ENCODE results near the gene METTL25B.

The METTL25B gene

DNA sequence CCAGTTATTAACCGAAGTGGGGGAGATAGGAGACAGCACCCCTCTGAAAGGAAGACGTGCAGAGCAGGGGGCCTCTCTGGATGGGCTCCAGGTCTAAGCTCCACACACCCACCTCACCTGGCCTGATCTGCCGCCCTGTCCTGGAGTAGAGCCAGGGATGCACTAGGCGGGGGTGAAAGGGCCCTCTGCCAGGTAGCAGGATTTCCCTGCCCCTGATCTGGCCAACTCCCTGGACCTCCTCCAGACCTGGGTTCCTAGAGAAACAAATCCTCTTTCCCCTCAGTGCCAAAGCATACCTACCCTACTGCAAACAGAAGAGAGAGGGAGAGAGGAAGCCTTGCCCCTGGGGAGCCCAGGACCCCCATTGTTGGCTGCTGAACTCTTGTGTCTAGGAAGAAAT lies 24.9 kb upstream of the METTL25B start:
- DNase-seq, result no peak

- DNase-seq, result no peak
These were observed 24.5 kb upstream of the METTL25B start for GRCh38 chr1:156703741-156704140.

- DNase-seq, result no peak
These were observed 24.0 kb upstream of the METTL25B start for GRCh38 chr1:156704166-156704711.

DNA sequence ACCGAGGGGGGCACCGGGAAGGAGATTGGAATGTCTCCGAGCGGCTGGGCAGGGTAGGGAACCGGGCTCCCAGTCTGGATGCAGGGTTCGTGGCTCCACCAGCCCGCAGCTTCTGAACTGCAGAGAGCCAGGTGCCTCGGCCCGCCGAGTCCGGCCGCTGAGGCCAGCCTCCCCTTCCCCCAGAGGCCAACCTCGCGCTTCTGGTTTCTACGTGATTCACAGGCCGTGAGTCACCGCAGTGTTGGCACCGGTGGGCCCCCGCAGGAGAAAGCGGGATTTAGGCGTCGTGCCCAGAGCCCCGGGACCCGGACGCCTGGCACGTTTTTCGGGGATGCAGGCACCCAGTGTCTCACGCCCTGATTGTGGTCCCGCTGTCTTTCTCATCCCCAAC lies 23.3 kb upstream of the METTL25B start:
- no peak for DNase-seq

GRCh38 chr1:156705321-156705917 lies 22.9 kb upstream of the METTL25B start, which contains the start of gene CRABP2:
Gene CRABP2 (minus strand): TSS chr1:156705583. CDS start chr1:156705446, 137 bp downstream.
- DNase-seq, result peak; percentile 64

DNA sequence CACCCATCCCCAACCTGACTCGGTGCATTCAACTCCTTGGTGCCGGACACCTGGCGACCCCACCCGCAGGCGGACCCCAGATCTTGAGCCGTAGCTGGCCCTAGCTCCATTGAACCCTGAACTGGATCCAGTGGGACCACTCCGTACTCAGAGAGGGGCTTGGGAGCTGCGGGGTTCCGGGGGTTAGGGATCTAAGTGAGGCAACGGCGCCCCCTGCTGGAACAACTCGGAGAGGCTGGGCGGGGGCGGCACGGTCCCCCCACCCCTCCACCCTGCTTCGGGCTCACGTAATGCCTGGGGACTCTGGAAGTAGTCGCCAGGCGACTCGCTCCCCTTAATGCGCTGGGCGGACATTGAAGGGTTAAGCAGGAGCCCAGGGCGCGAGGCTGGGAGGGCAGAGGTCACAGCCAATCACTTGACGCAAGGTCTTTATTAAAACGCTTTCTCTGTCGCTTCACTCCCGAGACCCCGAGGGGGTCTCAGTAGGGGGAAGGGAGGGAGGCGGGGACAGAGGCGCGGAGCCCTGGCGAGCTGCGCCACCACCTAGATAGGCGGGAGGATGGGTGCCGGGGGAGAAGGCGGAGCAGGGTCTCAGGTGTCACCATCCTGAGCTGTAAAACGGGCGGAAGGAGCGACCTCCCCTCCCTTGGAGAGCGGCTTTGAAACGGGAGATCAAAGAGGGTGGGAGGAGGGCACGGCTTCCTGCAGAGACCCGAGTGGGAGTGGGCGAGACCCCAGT lies 22.2 kb upstream of the METTL25B start:
- DNase-seq, result peak; percentile 66

- DNase-seq, result no peak
These were observed 21.4 kb upstream of the METTL25B start for GRCh38 chr1:156706657-156707416.

DNA sequence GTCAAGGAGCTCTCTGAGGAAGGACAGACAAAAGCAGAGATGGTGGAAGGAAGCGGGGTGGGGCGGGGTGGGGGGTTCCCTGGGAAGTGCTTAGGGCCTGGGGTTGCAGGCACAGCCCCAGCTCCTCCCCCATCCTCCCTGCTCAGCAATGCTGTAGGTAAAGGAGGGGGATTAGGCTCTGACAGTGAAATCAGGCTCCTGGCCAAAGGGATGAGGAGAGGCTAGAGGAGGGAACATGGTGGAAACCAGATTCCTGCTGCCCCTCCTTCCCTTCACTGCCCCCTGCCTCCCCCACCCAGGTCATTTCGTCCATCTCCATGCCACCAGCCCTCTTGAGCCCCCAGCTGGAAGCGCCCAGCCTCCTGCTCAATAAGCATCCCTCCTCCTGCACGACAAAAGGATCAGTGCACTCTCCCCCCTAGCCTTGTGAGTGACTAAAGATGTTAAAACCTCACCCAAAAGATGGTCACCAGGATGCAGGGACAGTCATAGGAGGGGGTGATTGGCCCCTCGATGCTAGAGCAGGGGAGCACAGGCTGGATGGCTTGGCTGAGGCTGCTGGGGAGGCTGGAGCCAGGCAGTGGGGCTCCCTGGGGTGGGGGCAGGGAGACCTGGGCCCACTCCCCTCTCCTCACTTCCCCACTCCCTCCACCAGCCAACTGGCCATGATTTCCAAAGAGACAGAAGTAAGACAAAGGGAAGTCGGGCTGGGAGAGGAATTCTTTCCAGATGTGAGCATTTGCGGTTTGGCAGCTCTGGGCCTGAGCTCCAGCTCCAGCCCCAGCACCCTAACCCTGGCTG lies 20.7 kb upstream of the METTL25B start:
- DNase-seq, result no peak

DNA sequence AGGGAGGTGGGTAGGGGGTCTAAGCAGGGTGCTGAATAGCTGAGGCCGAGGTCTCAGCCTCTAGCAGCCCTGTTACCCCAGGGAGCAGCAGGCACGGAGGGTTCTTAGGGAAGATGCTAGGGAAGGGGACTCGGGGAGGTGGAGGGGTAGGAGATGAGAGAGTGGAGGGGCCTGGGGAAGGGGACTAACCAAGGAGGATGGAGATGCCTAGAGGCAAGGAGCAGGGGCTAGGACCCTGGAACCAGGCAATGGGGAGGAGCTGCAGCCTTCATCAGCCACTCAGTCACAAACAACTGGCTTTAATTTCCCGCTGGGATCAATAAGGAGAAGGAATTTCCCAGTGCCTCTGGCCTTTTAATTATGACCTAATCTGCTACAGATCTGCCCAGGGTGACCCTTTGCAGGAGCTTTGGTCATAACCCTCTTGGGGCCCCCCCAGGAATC lies 20.0 kb upstream of the METTL25B start:
- no peak for DNase-seq

GRCh38 chr1:156709031-156709430 lies 19.2 kb upstream of the METTL25B start:
- DNase-seq, result no peak

GRCh38 chr1:156709757-156710489 lies 18.3 kb upstream of the METTL25B start:
- DNase-seq, result peak; percentile 52

DNA sequence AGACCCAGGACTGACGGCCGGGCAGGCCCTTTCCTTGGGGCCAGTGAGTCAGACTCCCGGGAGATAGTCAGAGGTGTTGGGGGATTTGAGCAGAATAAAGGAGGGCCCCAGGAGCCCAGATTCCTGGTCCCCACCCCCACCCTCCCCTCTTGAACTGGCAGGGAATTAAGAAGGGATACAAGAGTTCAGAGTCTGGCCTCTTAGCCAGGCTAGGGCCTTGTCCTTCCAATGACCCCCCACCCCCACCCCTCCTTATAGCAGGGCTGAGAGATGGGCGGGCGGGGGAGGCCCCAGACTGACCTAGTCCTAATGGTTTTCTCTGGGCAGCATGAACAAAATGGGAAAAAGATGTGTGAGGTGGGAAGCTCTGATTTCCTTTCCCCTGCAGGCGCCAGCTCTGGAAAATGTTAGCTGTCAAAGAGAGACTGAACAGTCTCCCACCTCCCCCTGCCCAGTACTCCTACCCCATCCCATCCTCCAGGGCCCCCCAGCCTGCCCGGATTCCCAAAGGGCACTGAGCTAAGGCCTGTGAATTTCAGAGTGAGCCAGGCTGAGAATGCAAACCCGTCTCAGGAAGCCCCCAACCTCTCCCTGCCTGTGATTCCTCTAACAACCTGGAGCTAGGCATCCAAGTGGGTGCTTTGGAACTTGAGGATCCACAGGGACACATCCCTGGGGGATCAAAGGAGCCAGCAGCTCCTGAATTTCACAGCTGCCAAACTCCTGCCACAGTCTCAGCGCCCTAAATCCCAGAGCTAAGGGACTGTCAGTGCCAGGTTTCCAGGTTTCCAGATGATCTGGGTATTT lies 17.1 kb upstream of the METTL25B start:
- no peak for DNase-seq

DNA sequence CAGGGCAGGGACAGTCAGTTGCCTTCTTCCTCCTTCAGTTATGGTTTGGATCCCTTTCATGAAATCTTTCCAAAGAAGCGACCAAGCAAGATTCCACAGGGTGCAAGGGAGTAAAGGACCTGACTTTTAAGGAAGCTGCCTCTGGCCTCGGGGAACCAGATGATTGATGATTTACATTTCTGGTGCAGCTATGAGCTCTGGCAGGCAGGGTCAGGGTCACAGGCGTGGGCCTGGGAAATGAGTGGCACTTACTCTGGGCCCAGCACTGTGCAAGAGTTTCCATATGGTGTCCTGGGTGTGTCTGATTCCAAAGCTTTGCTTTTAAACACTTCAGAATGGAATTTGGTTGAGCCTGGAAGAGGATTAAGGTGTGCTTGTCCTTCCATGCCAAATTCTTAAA lies 15.6 kb upstream of the METTL25B start:
- DNase-seq, result no peak

- no peak for DNase-seq
These were observed 13.4 kb upstream of the METTL25B start for GRCh38 chr1:156714830-156715229.

GRCh38 chr1:156717351-156717750 lies 10.9 kb upstream of the METTL25B start:
- no peak for DNase-seq

DNA sequence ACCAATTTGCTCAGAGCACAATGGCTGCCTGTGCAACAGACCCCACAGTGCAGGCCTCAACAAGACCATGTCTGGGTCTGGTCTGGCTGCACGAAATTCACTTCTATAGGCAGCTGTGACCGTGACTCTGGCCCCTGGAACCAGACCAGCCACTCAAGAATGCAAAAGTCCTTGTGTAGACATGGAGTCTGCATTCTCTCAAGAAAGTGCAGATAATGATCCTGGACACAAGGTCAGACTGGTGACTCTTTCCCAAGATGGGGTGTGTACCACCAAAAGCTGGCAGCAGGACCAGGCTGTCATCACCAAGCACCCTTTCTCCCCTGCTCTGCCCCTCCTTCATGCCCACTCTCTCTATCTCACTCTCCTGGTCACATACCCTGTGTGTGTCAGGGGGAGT lies 7.1 kb upstream of the METTL25B start:
- no peak for DNase-seq

- no peak for DNase-seq
These were observed 6.7 kb upstream of the METTL25B start for GRCh38 chr1:156721535-156721934.

DNA sequence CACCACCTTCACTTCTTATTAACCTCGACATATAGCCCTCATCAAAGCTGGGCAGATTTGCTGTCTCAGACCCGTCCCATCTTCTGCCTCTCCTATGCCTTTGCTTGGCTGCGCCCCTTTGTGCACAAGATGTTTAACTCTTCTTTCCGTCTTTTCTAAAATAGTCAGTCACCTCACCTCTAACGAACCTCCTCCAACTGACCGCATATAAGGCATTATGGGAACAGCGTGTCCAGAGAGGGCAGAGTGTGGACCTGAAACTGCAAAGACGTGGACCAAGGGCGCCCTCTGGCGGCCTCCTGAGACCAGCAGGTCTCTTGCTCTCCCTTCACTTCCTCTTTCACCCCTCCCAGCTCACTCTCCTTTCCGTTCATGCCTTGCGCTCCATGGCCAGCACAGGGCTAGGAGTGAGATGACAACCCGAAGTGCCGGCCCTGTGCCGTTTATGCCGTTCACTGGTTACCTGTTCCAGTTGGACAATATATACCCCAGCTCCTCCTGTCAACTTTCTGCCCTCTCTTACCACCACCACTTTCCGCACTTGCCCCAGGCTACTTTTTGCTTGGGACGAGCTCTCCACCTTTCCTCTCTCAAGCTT lies 2.5 kb upstream of the METTL25B start:
- peak; percentile 72 for DNase-seq

- DNase-seq, result no peak
These were observed 1.6 kb upstream of the METTL25B start for GRCh38 chr1:156726549-156727226.

DNA sequence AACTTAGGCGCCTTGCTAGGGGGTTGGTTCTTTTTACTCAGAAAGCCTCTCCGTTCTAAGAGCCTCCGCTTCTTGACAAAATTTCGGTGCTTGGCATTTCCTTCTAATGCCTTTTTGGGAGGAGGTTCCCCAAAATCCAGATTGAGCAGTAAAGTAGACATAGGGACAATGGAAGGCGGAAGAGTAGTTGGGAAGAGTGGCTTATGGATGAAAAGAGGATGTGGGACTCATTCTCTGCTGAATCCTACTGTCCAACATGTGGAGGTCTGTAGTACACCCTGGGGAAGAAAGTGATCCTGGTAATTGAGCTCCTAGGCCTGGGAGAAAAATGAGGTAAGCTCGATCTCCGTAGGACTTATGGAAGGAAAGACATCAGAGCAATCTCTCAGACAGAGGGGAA lies 777 bp upstream of the METTL25B start:
- DNase-seq, result no peak
